ENCODE data around the gene PHYKPL. TPM values are rescaled to one million over a fixed set of nuclear protein-coding genes. Genes with fewer than 3 reads are reported as not detected.
"Not testable (repeated sequence)": the region's sequence is repeated elsewhere in the genome, so short reads cannot be mapped to it uniquely, and the experiment has no call there.

PHYKPL gene
- total and polyA plus RNA-seq, 8 donors: 22.9 to 262 (median 44.4) TPM

- H3K9me3 ChIP-seq: no peaks in the 10 kb centered on the region
- H3K27me3 ChIP-seq: no peaks in the 10 kb centered on the region
- no peak for DNase-seq
- TF ChIP-seq POLR2AphosphoS5 (IDR thresholded peaks at IDR 0.05) (no peak), CTCF (IDR thresholded peaks at IDR 0.05) (no peak), EP300 (IDR thresholded peaks at IDR 0.05) (no peak), POLR2A (IDR thresholded peaks at IDR 0.05) (no peak)
- H3K36me3 ChIP-seq: no peaks in the 10 kb centered on the region
- WGBS, 5 donors: 73 to 91% (median 78%) methylated on average over 9 of the region's 9 CpGs
- no peak overlapping the region for H3K4me3 ChIP-seq
- H3K27ac ChIP-seq: peak overlapping the region in 4 of 5 donors; percentile 37 to 77 (median 64)
- intact Hi-C loops (cut with DNase I; ENCODE audit: low total_unique reads): no loop called here
- H3K4me1 ChIP-seq: peaks cover 0 to 44% (median 21%) of the 10 kb centered on the region in 4 donors
Observed at GRCh38 chr5:178240766-178241165, 8.2 kb upstream of the PHYKPL start.

- no peak for DNase-seq
- peaks cover 0 to 44% (median 21%) of the 10 kb centered on the region in 4 donors for H3K4me1 ChIP-seq
- no peaks in the 10 kb centered on the region for H3K9me3 ChIP-seq
- WGBS, 5 donors: 84 to 95% (median 88%) methylated on average over 15 to 19 of the region's 19 CpGs
- H3K27me3 ChIP-seq: no peaks in the 10 kb centered on the region
- H3K4me3 ChIP-seq: no peak overlapping the region
- TF ChIP-seq POLR2AphosphoS5 (IDR thresholded peaks at IDR 0.05): no peak
- peak overlapping the region; percentile 11 to 77 (median 52) for H3K27ac ChIP-seq
- H3K36me3 ChIP-seq: no peaks in the 10 kb centered on the region
- intact Hi-C loops (cut with DNase I; ENCODE audit: low total_unique reads): no loop called here
Observed at GRCh38 chr5:178240341-178240741, 7.7 kb upstream of the PHYKPL start.

GRCh38 chr5:178239626-178240301 is 7.2 kb upstream of the PHYKPL start:
- WGBS, 5 donors: 58 to 77% (median 72%) methylated on average over 5 to 14 of the region's 16 CpGs
- H3K4me1 ChIP-seq: peaks cover 0 to 49% (median 23%) of the 10 kb centered on the region in 4 donors

GRCh38 chr5:178238711-178239592 is 6.3 kb upstream of the PHYKPL start:
- no peak overlapping the region for H3K4me3 ChIP-seq
- WGBS, 5 donors: 54 to 67% (median 63%) methylated on average over 12 to 17 of the region's 17 CpGs
- H3K4me1 ChIP-seq: peaks cover 0 to 51% (median 25%) of the 10 kb centered on the region in 4 donors
- H3K27ac ChIP-seq: peak overlapping the region; percentile 19 to 77 (median 52)
- no peaks in the 10 kb centered on the region for H3K27me3 ChIP-seq
- TF ChIP-seq CTCF (IDR thresholded peaks at IDR 0.05): no peak
- no peak for DNase-seq
- no peaks in the 10 kb centered on the region for H3K9me3 ChIP-seq
- intact Hi-C loops (cut with DNase I; ENCODE audit: low total_unique reads): no loop called here
- no peaks in the 10 kb centered on the region for H3K36me3 ChIP-seq

More at GRCh38 chr5:178239626-178240301, 7.2 kb upstream of the PHYKPL start:
- H3K27me3 ChIP-seq; intact Hi-C loops (cut with DNase I; ENCODE audit: low total_unique reads); H3K4me3 ChIP-seq; H3K9me3 ChIP-seq; H3K36me3 ChIP-seq: not testable (repeated sequence)
- DNase-seq: peak in 1 of 2 donors; percentile 43
- peak overlapping the region; percentile 11 to 77 (median 52) for H3K27ac ChIP-seq

- H3K4me3 ChIP-seq: no peak overlapping the region
- no peak for DNase-seq
- intact Hi-C loops (cut with DNase I; ENCODE audit: low total_unique reads): no loop called here
- peak overlapping the region in 3 of 5 donors; percentile 9 to 77 (median 77) for H3K27ac ChIP-seq
- TF ChIP-seq EP300 (IDR thresholded peaks at IDR 0.05): no peak
- TF ChIP-seq CTCF (IDR thresholded peaks at IDR 0.05): no peak
- TF ChIP-seq POLR2AphosphoS5 (IDR thresholded peaks at IDR 0.05): no peak
- no peak for TF ChIP-seq POLR2A (IDR thresholded peaks at IDR 0.05)
- peaks cover 0 to 52% (median 26%) of the 10 kb centered on the region in 4 donors for H3K4me1 ChIP-seq
- H3K27me3 ChIP-seq: no peaks in the 10 kb centered on the region
- no peaks in the 10 kb centered on the region for H3K36me3 ChIP-seq
- no peaks in the 10 kb centered on the region for H3K9me3 ChIP-seq
- 93 to 98% (median 97%) methylated on average over 6 of the region's 6 CpGs for WGBS, 5 donors
Observed at GRCh38 chr5:178238313-178238635, 5.7 kb upstream of the PHYKPL start.
